Activated CD8-positive, alpha-beta T cell treated with anti-CD3 and anti-CD28 coated beads for 36 hours (primary cell): Measurements from ENCODE around the gene SPATA20. TPM values are rescaled to one million over a fixed set of nuclear protein-coding genes. Genes with fewer than 3 reads are reported as not detected.

ENCODE experiments used
- ATAC-seq: fragments of 200-7000 bp; cut with Tn5 transposase; one replicate; pipeline ENCODE4 v1.10.0; 2021; ENCODE audit warnings: mild to moderate bottlenecking, moderate library complexity
- CTCF ChIA-PET: fragments of 350-600 bp; sonication (Branson Sonifier 250); formaldehyde crosslinking; loops from one replicate; lab custom pipeline; 2021; ENCODE audit warnings: antibody characterized with exemption; lab: Charles Lee
- POLR2A ChIA-PET: fragments of 350-600 bp; sonication (Branson Sonifier 250); formaldehyde crosslinking; loops from one replicate; lab custom pipeline; 2021; ENCODE audit warnings: antibody characterized with exemption; lab: Charles Lee
- DNase-seq: peaks from one replicate; pipeline ENCODE4 v3.0.0-alpha.2; 2020
- H3K27ac Mint-ChIP-seq: one replicate; pipeline ENCODE4 v1.8.0; 2021; ENCODE audit warnings: mild to moderate bottlenecking, mixed read lengths
- H3K27me3 Mint-ChIP-seq: one replicate; pipeline ENCODE4 v1.8.0; 2021; ENCODE audit warnings: mixed read lengths
- H3K36me3 Mint-ChIP-seq: one replicate; pipeline ENCODE4 v1.8.0; 2021; ENCODE audit warnings: low read depth, mixed read lengths
- H3K4me1 Mint-ChIP-seq: one replicate; pipeline ENCODE4 v1.8.0; 2021; ENCODE audit warnings: low read depth, mixed read lengths
- H3K4me3 Mint-ChIP-seq: one replicate; pipeline ENCODE4 v1.8.0; 2021; ENCODE audit warnings: mild to moderate bottlenecking, moderate library complexity, mixed read lengths
- H3K9me3 Mint-ChIP-seq: one replicate; pipeline ENCODE4 v1.8.0; 2021; ENCODE audit warnings: mixed read lengths
- intact Hi-C: fragments of 100-400 bp; cut with micrococcal nuclease; formaldehyde crosslinking; loops from one replicate; pipeline ENCODE4 v1.10.0; 2022
- total RNA-seq, 2 experiments: library from RNA; stranded (reverse); gene quantifications; one replicate each; pipeline ENCODE4 v1.2.3, GENCODE V29; 2021
- TF ChIP-seq, protein P1 (sequence below): fragments of 200-600 bp; IDR thresholded peaks from one replicate; pipeline ENCODE4 v1.8.0; 2022; ENCODE audit warnings: antibody characterized with exemption, mild to moderate bottlenecking

The SPATA20 gene
- total RNA-seq, 2 experiments from 2014 or later, result 29.0 to 36.2 TPM

DNA sequence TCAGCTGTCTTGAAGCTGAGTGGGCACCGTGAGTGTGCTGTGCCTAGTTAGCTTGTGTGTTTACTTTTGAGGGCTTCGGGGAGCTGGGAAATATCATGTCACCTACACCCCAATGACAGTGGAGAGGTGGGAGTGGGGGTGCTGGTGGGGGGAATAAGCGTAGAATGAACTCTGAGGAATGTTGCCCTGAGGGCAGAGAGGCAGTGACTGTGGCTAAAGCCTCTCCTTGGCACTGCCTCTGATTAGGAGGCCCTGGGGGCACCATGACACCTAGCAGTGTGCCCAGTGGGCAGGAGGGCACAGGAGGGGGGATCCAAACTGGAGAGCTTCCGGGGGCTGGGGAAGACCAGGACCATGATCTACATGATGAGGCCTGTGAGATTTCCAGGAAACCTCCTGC lies 38.4 kb downstream of the SPATA20 start:
- ATAC-seq (no peak), DNase-seq (no peak)
- Mint-ChIP-seq H3K27me3 (peaks cover 1% of the 10 kb centered on the region), H3K27ac (no peak overlapping the region), H3K4me3 (no peak overlapping the region), H3K36me3 (no peaks in the 10 kb centered on the region), H3K9me3 (no peaks in the 10 kb centered on the region), H3K4me1 (no peaks in the 10 kb centered on the region)
- intact Hi-C loops, result no loop called here
- TF ChIP-seq, protein P1, sequence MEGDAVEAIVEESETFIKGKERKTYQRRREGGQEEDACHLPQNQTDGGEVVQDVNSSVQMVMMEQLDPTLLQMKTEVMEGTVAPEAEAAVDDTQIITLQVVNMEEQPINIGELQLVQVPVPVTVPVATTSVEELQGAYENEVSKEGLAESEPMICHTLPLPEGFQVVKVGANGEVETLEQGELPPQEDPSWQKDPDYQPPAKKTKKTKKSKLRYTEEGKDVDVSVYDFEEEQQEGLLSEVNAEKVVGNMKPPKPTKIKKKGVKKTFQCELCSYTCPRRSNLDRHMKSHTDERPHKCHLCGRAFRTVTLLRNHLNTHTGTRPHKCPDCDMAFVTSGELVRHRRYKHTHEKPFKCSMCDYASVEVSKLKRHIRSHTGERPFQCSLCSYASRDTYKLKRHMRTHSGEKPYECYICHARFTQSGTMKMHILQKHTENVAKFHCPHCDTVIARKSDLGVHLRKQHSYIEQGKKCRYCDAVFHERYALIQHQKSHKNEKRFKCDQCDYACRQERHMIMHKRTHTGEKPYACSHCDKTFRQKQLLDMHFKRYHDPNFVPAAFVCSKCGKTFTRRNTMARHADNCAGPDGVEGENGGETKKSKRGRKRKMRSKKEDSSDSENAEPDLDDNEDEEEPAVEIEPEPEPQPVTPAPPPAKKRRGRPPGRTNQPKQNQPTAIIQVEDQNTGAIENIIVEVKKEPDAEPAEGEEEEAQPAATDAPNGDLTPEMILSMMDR, result no peak
- CTCF ChIA-PET, result no interaction called here
- POLR2A ChIA-PET, result no interaction called here

DNA sequence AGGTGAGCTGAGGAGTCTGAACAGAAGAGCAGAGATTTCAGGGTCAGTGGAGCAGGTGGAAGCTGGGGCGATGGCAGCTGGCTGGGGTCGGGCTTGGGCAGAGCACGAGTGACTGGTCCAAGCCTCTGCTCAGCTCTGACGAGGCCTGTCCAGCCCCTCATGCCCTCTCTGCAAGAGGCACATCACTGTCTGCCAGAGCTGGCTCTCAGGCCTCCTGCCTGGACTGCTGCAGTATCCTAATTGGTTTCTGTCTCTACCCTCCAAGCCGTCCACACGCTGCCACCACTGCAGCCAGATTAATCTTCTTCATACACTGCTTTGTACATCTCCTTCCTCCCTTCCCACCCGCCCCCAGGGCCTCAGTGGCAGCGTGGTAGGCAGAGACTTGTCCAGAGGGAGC lies 38.9 kb downstream of the SPATA20 start:
- ATAC-seq (no peak), DNase-seq (no peak)
- ChIA-PET POLR2A (no interaction called here), CTCF (no interaction called here)
- H3K9me3 Mint-ChIP-seq, result no peaks in the 10 kb centered on the region
- no peak overlapping the region for H3K27ac Mint-ChIP-seq
- no peaks in the 10 kb centered on the region for H3K4me1 Mint-ChIP-seq
- H3K36me3 Mint-ChIP-seq, result no peaks in the 10 kb centered on the region
- no peak overlapping the region for H3K4me3 Mint-ChIP-seq
- TF ChIP-seq, protein P1, result no peak
- intact Hi-C loops, result no loop called here
- peaks cover 1% of the 10 kb centered on the region for H3K27me3 Mint-ChIP-seq

DNA sequence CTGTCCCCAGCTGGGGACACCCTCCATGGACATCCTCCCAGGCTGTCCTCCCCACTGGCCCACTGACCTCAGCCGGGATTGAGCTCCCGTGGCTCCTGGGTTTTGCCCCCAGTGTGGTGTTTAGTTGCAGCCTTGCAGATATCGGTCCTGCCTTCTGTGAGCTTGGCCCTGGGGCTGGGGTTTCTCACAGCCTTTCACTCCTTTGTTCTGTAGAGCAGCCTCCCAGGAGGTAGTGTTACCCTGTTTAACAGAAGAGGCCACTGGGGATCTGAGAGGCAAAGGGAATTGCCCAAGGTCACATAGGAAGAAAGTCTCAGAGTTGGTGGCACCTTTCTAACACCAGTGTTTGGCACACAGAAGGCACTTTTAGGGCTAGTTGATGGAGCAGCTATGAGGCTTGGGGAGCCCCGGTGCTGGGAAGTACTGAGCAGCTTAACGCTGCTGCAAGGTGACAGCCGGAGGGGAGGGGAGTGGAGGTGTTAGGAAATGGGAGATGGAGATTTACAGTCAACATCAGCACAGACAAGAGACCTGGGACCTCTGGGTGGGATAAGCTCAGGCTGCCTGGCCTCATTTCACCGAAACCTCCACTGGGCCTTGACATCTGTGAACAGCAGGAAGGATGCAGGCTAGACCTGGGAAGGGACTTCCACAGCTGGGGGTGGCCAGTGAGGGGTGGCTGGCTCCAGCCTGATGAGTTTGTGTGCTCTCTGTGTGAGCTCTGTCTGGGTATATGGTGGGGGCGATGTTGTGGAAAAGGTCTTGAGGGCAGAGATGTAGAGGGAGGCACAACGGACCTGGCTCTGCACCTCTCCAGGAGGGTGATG lies 39.7 kb downstream of the SPATA20 start:
- no peaks in the 10 kb centered on the region for H3K36me3 Mint-ChIP-seq
- ATAC-seq (no peak), DNase-seq (no peak)
- intact Hi-C loops, result no loop called here
- TF ChIP-seq, protein P1, result no peak
- H3K27me3 Mint-ChIP-seq, result peaks cover 1% of the 10 kb centered on the region
- no peak overlapping the region for H3K27ac Mint-ChIP-seq
- ChIA-PET CTCF (no interaction called here), POLR2A (interaction anchor here (1.1 kb wide), 1 partner anchor 49 kb away, joined by 3 read pairs; no protein-coding TSS in a partner anchor)
- no peaks in the 10 kb centered on the region for H3K9me3 Mint-ChIP-seq
- no peaks in the 10 kb centered on the region for H3K4me1 Mint-ChIP-seq
- no peak overlapping the region for H3K4me3 Mint-ChIP-seq

DNA sequence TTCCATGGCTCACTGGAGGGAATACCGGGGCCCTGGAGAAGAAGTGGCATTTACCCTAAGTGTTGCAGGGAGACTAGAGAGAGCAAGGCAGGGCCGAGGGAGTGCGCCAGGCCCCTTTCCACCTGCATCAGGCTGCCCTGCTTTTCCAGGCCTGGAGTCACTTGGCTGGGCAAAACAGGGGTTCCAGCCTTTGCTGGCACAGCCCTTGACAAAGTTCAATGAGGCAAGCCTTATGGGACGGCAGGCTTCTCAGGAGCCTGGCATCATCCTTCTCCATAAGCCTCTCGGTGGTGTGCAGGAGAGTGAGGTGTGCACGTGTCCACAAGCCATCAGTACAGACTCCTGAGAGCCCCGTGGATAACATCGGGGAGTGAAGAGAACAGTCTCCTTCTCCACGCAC lies 40.6 kb downstream of the SPATA20 start:
- no peaks in the 10 kb centered on the region for H3K36me3 Mint-ChIP-seq
- no peak overlapping the region for H3K4me3 Mint-ChIP-seq
- no peaks in the 10 kb centered on the region for H3K9me3 Mint-ChIP-seq
- ChIA-PET POLR2A (no interaction called here), CTCF (no interaction called here)
- TF ChIP-seq, protein P1, result no peak
- ATAC-seq, result no peak
- no peaks in the 10 kb centered on the region for H3K4me1 Mint-ChIP-seq
- H3K27ac Mint-ChIP-seq, result no peak overlapping the region
- DNase-seq, result no peak
- peaks cover 1% of the 10 kb centered on the region for H3K27me3 Mint-ChIP-seq
- intact Hi-C loops, result no loop called here

DNA sequence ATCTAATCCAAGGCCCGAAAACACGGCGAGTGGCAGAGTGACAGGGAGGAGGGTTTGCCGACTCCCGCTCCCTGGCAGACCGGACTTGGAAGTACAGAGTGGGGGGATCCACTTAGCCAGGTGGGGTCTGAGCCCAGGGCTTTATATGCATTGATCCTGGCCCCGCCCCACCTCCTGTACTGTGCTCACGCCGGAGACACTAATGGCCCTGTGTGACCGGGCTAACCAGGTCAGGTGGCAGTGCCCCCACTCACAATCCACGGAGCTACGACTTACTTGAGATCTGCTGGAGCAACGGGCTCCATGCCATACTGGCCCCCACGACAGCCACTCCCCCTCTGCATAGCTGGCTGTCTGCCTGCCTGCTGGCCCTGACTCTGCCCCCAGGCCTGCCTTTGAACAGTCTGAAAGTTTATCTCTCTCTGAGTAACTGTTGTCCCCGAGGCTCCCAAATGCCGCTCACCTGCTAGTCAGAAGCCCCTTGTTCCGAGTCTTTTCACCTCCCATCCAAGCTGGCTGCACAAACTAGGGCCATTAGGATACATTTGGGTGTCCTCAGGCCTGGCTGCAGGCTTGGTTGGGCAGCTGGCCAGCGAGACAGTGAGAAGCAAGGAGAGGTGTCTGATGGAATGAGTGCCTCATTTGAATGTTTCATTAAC lies 41.5 kb downstream of the SPATA20 start:
- CTCF ChIA-PET, result no interaction called here

More for the DNA sequence above, 41.5 kb downstream of the SPATA20 start:
- Mint-ChIP-seq H3K27me3 (peaks cover 1% of the 10 kb centered on the region), H3K4me1 (no peaks in the 10 kb centered on the region), H3K9me3 (no peaks in the 10 kb centered on the region), H3K27ac (no peak overlapping the region), H3K4me3 (no peak overlapping the region), H3K36me3 (no peaks in the 10 kb centered on the region)
- no peak for ATAC-seq
- intact Hi-C loops, result no loop called here
- DNase-seq, result no peak
- POLR2A ChIA-PET, result no interaction called here
- TF ChIP-seq, protein P1, result no peak
